Astrocyte (in vitro differentiated cells and primary cell): ENCODE data around the gene ALK.

Experiments used
- EZH2 ChIP-seq: IDR thresholded peaks from 2 replicates; pipeline ENCODE4 v1.6.1; 2012; ENCODE audit warnings: mild to moderate bottlenecking, low read length, inconsistent platforms; ENCODE audit not compliant: insufficient read depth
- TF ChIP-seq, protein P1 (sequence below): IDR thresholded peaks from 2 replicates; pipeline ENCODE4 v1.5.1; 2011; ENCODE audit warnings: low read depth, mild to moderate bottlenecking, inconsistent platforms, low read length, moderate library complexity; ENCODE audit not compliant: insufficient read depth

DNA sequence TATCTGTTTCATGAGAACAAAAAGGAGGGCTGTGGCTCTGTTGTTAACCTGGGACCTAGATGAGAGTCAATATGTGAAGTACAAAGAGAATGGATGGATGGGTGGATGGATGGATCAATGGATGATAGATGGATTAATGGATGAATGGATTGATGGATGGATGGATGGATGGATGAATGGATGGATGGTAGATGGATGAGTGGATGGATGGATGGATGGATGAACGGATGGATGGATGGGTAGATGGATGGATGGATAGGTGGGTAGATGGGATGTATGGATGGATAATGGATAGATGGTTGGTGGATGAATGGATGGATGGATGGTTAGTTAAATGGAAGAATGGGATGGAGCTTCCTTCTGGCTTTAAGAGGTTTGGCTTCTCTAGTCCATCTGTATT, 396.7 kb downstream of the ALK start:
- TF ChIP-seq, protein P1, sequence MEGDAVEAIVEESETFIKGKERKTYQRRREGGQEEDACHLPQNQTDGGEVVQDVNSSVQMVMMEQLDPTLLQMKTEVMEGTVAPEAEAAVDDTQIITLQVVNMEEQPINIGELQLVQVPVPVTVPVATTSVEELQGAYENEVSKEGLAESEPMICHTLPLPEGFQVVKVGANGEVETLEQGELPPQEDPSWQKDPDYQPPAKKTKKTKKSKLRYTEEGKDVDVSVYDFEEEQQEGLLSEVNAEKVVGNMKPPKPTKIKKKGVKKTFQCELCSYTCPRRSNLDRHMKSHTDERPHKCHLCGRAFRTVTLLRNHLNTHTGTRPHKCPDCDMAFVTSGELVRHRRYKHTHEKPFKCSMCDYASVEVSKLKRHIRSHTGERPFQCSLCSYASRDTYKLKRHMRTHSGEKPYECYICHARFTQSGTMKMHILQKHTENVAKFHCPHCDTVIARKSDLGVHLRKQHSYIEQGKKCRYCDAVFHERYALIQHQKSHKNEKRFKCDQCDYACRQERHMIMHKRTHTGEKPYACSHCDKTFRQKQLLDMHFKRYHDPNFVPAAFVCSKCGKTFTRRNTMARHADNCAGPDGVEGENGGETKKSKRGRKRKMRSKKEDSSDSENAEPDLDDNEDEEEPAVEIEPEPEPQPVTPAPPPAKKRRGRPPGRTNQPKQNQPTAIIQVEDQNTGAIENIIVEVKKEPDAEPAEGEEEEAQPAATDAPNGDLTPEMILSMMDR: no peak
- no peak for TF ChIP-seq EZH2
